ENCODE results near the gene KDM4C. TPM values are rescaled to one million over a fixed set of nuclear protein-coding genes. Genes with fewer than 3 reads are reported as not detected.
A peak's percentile ranks its signal among the peaks of the same experiment; 100 is the strongest.
"Not testable (repeated sequence)": the region's sequence is repeated elsewhere in the genome, so short reads cannot be mapped to it uniquely, and the experiment has no call there.

The KDM4C gene
- total RNA-seq, 1 donor, result 47.4 TPM

DNA sequence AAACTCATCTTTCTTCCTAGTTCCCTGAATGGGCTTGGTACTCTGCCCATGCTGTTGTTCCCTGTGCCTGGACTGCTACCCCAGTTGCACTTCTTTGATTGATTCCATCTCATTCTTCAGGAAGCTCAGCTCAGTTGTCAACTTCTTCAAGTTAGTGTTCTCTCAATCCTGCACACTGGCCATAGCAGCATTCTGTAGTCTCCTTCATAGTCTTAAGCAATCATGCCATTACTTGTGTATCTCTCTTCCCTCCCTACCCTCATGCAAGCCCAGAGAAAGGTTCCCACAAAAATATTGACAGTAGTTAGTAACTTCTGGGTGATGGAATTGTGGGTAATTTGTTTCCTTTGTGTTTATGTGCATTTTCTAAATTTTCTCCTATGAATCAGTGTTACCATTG is 5.5 kb downstream of the KDM4C start:
- DNase-seq (ENCODE audit: low read depth in 2 of 3, low spot score in 2 of 3), result no peak

DNA sequence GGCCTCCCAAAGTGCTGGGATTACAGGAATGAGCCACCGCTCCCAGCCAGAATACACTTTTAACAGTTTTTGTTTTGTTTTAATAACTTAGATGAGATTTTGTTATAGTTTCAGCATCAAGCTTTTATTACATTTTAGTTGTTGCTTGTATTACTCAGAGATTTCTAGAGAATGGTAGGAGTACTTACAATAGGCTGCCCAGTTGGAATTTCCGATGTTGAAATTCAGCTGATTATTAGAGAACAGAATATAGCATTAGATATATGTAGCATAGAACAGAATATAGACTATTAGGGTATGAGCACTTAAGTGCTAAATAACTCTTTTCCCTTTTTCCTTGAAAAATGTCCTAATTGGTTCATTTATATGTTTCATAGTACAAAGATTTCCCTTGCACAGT is 6.2 kb downstream of the KDM4C start:
- no peak for DNase-seq (ENCODE audit: low read depth in 2 of 3, low spot score in 2 of 3)

DNA sequence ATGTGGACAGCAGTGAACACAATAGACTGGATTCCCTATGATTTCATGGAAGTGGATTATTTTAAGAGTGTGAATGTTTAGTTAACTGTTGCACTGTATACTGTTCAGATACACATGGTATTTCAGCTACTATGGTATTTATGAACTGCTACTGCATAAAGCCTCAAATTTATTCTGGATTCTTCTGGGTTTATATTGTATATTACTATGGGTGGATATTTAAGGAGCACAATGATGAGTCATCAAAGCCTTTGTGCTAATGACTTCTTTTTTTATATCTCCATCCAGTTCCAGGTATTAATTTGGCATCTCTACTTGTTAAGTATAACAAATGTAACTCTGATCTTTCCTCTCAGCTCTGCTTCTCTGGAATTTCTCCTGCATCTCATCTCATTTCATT is 6.8 kb downstream of the KDM4C start:
- no peak for DNase-seq (ENCODE audit: low read depth in 2 of 3, low spot score in 2 of 3)

DNA sequence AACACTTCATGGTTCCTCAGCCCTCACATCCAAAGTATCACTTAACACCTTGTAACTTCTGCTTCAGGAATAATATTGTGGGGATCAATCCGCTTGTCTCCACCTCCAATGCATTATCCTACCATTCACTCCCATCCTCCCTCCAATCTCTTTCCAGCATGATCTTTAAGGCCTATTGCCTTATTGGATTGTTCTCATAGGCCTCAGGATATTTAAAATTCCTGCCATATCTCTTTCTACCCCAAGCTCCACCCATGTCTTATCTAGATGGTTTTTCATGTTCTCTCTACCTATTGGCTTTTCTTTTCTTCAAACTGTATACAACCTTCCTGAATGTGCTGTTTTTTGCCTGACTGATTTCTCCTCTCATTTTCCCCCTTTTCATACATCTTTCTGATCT is 7.2 kb downstream of the KDM4C start:
- DNase-seq (ENCODE audit: low read depth in 2 of 3, low spot score in 2 of 3), result no peak

DNA sequence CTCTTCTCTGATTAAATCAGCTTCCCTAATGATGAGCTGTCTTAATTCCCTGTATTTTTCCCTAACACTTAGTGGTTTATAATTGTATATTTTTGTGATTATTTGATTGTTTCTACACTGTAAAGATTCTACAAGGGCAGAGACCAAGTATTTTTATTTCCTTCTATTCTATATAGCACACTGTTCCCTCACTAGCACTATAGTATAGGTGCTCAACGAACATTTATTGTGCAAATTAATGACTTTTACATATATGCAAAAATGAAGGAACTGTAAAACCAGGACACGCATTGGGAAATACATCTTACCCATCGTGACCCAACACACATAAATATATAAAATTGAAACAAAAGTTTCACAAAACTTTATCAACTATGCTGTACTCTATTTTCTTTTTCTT is 7.6 kb downstream of the KDM4C start:
- DNase-seq (ENCODE audit: low read depth in 2 of 3, low spot score in 2 of 3), result no peak

DNA sequence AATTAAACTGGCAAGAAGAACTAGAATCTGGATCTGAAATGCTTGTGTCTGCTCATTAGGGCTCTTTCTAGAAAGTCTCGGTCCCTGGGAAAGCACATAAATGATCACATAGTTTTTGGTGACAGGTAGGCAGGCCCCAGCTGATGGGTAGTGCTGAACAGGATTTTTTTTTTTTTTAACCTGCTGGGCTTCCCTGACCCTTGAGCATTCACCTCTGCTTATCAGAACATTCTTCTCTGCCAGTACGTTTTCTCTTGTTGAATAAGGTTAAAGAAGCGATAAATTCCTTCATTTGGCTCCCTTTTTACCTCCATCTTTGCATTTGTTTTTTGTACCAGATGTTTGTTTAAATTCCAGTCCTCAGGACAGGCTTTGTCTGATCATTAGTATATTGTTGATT is 8.8 kb downstream of the KDM4C start:
- DNase-seq (ENCODE audit: low read depth in 2 of 3, low spot score in 2 of 3), result no peak

DNA sequence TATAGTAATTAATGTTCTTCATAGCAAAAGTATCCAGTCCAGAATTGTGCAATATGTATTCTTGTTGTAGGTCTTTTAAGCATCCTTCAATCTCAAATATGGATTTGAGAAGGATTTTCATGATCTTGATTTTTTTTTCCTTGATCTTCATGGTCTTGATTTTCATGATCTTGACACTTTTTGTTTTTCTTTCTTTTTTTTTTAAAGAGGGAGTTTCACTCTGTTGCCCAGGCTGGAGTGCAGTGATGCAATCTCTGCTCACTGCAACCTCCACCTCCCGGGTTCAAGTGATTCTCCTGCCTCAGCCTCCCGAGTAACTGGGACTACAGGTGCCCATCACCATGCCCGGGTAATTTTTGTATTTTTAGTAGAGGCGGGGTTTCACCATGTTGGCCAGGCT is 10.8 kb downstream of the KDM4C start:
- DNase-seq (ENCODE audit: low read depth in 2 of 3, low spot score in 2 of 3), result not testable (repeated sequence)

DNA sequence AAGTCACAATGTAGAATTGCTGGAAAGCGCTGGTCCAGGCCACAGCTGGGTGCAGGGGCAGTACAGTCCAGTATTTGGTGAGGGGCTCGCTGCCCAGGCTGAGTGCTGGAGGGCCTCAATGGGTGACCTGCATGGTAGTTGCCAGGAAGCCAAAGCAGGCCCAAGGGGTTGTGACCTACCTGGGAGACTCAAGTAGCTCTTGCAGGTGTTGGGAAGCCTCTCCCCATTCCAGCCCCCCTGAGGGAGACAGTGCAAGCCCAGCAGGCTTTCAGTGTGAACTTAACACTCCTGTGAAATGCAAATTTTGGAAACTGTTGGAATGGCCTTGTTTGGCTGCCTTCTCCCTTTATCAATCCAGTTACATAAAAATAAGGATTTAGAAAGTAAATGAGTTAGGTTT is 13.9 kb downstream of the KDM4C start:
- DNase-seq (ENCODE audit: low read depth in 2 of 3, low spot score in 2 of 3), result no peak

DNA sequence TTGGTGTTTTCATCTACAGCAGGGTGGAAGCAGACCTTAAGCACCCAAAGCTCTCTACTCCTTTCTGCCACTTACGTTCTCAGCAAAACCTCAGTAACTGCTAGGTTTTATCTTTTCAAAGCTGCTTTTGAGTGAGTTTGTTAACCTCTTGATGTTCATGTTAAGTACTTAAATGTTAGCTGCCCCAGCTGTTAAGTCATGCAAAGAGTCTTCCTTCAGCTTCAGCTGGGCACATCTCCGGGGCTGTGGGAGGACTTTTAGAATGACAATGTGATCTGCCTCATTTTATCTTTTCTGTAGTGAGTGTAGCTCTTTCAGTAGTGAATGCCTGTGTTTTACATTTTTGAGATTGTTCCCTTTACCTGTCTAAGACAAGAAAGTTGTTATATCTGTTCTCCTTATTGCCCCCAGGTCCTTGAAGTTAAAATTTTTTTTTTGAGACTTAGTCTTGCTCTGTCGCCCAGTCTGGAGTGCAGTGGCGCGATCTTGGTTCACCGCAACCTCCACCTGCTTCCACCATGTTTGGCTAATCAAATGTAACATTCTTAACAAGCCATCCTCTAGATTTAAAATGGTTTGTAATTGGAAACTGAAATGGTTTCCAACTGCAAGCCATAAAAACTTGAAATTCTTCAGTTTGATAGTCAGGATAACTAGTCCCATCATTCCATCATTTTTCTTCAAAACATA is 19.6 kb downstream of the KDM4C start:
- DNase-seq (ENCODE audit: low read depth in 2 of 3, low spot score in 2 of 3), result no peak

DNA sequence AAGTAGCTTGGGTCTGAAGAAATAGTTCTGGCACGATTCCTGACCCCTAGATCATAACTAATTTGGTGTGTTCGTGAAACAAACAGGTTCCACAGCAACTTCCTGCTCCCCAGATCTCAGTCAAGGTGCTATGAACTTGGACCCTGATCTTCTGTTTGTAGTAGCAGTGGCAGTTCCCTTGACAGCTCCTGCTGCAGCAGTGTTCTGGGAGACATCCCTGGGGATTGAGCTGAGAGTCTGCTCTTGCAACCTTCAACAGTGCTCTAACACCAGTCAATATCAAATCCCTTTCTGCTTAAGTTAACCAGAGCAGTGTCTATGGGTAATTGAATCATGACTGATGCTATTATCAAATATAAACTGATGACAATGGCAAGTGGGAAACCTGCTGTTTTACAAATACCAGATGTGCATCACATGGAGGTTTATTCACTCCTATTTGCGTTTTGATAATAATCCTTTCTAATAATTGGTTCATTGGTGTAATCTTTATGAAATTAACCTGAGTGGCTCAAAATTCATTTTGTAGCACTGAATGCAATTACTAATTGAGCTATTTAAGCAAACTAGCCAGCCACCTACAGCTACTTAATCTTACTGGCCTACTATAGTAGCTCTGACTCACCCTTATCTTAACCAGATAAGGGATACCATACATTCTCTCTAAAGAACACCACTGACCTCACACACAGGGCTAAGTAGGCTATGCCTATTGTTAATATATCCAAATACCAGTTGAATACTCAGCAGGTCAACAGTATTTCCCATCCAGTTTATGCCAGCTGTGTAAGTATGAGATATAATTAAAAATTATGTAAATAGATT is 21.9 kb downstream of the KDM4C start:
- no peak for DNase-seq (ENCODE audit: low read depth in 2 of 3, low spot score in 2 of 3)

DNA sequence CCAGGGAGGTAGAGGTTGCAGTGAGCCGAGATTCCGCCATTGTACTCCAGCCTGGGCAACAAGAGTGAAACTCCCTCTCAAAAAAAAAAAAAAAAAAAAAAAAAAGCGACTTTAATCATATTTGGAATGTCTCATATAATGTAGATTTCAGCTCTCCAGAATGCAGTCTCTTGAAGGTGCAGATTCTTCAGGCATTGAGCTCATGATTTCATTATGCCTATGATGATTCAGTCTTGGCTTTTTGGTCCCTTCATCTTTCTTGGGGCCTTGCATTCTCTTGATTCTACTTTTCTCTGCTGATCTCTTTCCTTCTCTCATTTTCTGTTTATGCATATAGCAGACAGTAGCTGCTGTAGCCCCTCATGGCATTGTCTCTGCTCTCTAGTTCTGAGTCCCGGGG is 22.9 kb downstream of the KDM4C start:
- DNase-seq (ENCODE audit: low read depth in 2 of 3, low spot score in 2 of 3), result no peak

DNA sequence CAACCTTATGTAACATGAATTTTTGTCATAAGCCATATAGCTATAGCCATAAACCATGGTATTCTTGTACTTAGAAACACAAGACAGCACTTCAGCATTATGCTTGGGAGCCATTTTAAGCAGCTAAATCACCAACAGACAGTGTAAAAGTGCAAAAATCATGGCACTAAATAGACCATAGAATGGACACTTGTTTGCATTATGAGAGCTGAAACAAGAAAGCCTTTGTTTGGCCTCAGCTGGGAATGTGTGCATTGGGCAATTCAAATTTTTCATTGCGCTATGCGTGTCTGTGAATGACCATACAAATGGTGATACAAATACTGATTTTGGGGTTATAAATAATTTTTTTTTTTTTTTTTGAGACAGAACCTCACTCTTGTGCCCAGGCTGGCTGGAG is 23.7 kb downstream of the KDM4C start:
- DNase-seq (ENCODE audit: low read depth in 2 of 3, low spot score in 2 of 3), result no peak

DNA sequence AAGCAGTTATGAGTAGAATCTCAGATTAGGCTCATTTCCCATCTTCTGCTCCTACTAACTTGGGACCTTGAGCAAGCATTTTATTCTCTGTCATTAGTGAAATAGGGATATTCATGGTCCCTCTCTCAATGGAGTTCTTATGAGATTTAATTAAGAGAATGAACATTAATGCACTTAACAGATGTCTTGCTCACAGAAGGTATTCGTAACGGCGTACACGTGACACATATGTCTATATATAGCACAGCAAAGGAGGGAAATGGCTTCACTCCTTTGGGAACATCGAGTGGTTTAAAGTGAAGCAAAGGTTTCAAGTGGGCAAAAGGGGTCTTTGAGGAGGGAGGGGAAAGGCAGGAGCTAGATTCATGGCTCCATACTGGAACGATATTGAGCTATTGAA is 24.6 kb downstream of the KDM4C start:
- no peak for DNase-seq (ENCODE audit: low read depth in 2 of 3, low spot score in 2 of 3)

DNA sequence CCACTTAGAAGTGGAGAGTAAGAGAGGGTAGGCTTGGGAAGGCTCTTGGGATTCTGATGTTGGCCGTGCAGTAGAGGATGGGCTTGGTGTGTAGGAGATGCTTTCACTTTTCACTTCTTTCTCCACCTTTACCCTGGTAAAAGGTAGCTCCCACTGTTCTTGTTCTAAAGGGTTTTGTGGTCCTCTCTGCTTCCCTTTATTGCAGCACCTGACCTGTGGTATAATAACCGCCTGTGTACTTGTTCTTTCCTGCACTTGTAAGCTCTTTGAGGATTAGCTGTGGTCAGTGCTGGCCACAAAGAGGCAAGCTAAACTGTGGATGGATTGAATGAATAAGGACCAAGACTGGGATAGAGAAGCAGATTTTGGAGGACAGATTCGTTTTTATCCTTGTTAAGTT is 25.2 kb downstream of the KDM4C start:
- peak in 2 of 3 donors; percentile 8 to 46 for DNase-seq (ENCODE audit: low read depth in 2 of 3, low spot score in 2 of 3)

DNA sequence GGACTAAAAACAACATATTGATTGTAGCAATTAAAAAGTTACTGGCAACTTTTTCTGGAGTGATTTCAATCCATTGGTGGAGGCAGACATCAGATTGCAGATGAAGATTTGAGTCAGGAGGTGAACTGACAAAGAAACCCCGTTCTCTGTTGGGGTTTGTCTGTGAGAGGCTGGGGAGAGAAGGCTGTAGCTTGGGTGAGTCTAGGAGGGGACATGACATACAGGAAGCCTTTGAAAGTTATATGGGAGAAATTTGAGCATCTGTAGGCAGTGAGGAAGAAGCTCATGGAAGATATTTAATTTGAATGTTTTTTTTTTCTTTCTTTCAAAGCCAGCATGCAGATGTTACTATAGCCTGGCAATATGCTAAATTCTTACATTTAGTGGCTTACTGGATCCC is 26.0 kb downstream of the KDM4C start:
- no peak for DNase-seq (ENCODE audit: low read depth in 2 of 3, low spot score in 2 of 3)

DNA sequence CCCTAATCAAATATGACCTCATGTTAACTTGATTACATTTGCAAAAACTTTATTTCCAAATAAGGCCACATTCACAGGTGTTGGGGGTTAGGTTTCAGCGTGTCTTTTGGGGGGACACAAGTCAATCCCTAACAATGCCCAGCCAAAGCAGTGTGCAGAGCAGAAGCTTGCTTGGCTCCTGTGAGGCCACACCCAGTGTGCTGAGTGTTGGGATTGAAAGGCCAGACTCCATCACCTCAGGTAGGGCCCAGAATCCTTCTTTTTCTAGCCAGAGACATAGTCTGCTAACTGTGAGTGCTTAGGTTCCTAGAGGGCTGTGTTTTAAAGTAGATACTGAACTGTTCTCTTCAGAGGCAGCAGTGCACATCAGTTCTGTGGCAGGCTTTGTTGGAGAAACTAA is 27.9 kb downstream of the KDM4C start:
- DNase-seq (ENCODE audit: low read depth in 2 of 3, low spot score in 2 of 3), result no peak

DNA sequence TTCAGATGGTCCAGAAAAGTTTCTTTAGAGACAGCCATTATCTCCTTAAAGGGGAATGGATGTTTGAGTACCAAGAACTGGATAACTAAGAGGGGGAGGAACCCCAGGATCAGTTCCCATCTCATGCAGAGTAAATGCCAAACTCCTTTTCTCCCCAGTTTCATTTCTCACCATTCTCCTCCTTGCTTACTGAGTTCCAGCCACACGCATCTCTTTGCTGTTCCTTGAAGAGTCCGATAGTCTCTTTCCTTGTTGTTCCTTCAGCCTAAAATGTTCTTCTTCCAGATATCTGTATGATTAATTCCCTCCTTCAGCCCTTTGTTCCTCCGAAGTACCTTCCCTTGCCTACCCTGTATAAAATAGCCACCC is 30.0 kb downstream of the KDM4C start:
- no peak for DNase-seq (ENCODE audit: low read depth in 2 of 3, low spot score in 2 of 3)

DNA sequence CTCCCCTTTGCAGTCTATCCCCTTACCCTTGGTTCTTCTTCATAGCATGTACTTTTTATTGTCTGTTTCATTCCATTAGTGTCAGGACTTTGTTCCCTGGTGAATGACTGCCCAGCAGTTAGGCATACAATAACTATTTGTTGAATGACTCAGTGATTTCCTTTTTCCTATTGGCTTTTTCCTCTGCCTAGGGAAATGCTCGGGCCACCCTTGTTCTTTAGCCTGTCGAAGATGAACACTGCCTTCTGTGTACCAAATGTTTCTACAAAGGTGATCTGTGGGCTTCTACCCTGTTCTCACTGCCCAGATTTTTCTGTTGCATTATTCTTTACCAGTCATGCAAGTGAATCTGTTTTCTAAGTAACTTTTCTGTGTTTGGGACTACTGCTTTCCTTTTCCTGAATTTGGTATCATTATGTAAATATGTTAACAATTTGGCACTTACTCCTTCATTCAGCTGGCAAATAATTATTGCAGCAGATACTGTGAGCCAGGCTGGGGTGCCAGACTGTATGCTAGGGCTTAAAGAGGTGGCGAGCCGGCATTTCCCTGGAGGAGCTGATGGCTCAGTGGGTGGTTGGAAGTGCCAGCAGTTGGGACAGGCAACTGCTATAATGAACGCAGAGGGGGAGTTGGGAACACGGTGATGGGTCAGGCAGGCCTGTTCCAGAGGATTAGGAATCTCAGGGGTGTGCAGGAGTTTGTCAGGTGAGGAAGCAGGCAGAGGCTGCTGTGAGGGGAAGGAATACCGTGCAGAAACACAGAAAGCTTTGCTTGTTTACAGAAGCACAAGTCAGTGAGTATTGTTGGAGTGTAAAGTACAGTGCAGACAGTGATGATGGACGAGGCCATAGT is 30.6 kb downstream of the KDM4C start:
- no peak for DNase-seq (ENCODE audit: low read depth in 2 of 3, low spot score in 2 of 3)

DNA sequence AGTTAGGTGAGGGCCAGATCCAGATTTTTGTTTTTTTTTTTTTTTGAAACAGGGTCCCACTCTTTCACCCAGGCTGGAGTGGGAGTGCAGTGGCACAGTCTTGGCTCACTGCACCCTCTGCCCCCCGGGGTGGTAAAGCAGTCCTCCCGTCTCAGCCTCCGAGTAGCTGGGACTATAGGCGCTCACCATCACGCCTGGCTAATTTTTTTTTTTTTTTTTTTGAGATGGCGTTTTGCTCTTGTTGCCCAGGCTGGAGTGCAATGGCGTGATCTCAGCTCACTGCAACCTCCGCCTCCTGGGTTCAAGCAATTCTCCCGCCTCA is 31.2 kb downstream of the KDM4C start:
- not testable (repeated sequence) for DNase-seq (ENCODE audit: low read depth in 2 of 3, low spot score in 2 of 3)

DNA sequence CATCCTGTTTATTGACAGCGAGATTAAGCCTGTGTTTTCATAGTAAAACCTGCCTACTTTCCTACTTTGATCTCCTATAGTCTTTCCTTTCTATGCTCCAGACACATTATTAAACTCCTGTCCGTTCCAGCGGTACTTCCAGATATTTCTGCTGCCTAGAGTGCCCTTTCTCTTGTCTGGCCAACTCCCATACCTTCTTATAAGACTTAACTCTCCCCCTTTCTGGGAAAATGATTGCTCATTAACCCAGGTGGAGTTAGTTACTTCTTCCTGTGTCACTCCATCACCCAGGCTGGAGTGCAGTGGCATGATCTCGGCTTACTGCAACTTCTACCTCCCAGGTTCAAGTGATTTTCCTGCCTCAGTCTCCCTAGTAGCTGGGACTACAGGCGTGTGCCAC is 33.1 kb downstream of the KDM4C start:
- no peak for DNase-seq (ENCODE audit: low read depth in 2 of 3, low spot score in 2 of 3)

DNA sequence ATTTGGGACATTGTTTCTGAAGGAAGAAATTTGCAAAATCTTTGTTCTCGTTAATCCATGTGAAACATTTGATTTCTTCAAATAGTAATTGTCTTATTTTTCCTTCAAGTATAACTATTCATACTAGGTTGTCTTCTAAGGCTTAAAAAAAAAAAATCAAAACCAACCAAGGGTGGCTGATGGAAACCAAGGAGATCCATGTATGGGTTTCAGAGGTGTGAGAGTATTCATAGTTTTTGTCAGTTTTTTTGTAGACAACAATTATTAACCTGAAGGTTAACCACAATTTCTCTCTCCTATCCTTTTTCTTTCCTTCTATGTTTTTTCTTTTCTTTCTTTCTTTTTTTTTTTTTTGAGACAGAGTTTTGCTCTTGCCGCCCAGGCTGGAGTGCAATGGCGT is 35.4 kb downstream of the KDM4C start:
- no peak for DNase-seq (ENCODE audit: low read depth in 2 of 3, low spot score in 2 of 3)

DNA sequence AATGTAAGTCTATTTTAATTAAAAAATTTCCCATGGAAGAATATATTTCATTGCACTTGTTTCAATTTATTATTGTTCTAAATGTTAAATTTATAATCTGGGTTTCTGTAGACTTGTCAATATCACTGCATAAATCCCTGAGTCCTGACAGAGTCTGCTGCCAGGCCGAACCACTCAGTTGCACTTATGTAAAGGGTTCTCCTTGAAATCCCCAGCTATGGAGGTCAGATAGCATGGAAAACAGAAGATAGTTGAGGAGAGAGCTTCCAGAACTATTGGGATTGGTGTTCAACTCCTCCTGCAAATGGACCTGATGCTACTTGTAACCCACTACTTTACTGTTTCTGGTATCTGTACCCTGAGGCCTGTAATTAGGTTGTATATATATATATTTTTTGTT is 37.2 kb downstream of the KDM4C start:
- no peak for DNase-seq (ENCODE audit: low read depth in 2 of 3, low spot score in 2 of 3)
